Measurements from ENCODE around the gene CBY3. TPM values are rescaled to one million over a fixed set of nuclear protein-coding genes. Genes with fewer than 3 reads are reported as not detected.
A peak's percentile ranks its signal among the peaks of the same experiment; 100 is the strongest.
"Not testable (repeated sequence)": the region's sequence is repeated elsewhere in the genome, so short reads cannot be mapped to it uniquely, and the experiment has no call there.

CBY3 gene
- total RNA-seq, 1 donor from 2014 or later: not detected

- peaks cover 16% of the 10 kb centered on the region for H3K36me3 Mint-ChIP-seq (ENCODE audit: insufficient read depth)
- peaks cover 23% of the 10 kb centered on the region for H3K4me1 Mint-ChIP-seq (ENCODE audit: low read depth)
- no peaks in the 10 kb centered on the region for H3K9me3 Mint-ChIP-seq (ENCODE audit: low read depth)
- H3K27ac Mint-ChIP-seq: peak within 1 kb of the TSS; percentile 100
- no peak for TF ChIP-seq CTCF (IDR thresholded peaks at IDR 0.05; ENCODE audit: unreplicated experiment)
- H3K27me3 Mint-ChIP-seq: no peaks in the 10 kb centered on the region
- no peak for DNase-seq (ENCODE audit: low spot score, unreplicated experiment)
- peak within 1 kb of the TSS; percentile 98 for H3K4me3 Mint-ChIP-seq (ENCODE audit: low read depth)
Measured at GRCh38 chr5:179698935-179699615, 18.2 kb upstream of the CBY3 start, which contains the start of gene CANX. TSS of gene CANX (plus strand) at chr5:179698967. CDS start at chr5:179705682, 6,715 bp downstream.

GRCh38 chr5:179697993-179698934, 17.4 kb upstream of the CBY3 start:
- DNase-seq (ENCODE audit: low spot score, unreplicated experiment): peak; percentile 98
- H3K27ac Mint-ChIP-seq: peak overlapping the region; percentile 99
- peaks cover 17% of the 10 kb centered on the region for H3K4me1 Mint-ChIP-seq (ENCODE audit: low read depth)
- H3K36me3 Mint-ChIP-seq (ENCODE audit: insufficient read depth): peaks cover 8% of the 10 kb centered on the region
- H3K9me3 Mint-ChIP-seq (ENCODE audit: low read depth): no peaks in the 10 kb centered on the region
- no peak for TF ChIP-seq CTCF (IDR thresholded peaks at IDR 0.05; ENCODE audit: unreplicated experiment)
- no peaks in the 10 kb centered on the region for H3K27me3 Mint-ChIP-seq
- peak overlapping the region; percentile 98 for H3K4me3 Mint-ChIP-seq (ENCODE audit: low read depth)

- DNase-seq (ENCODE audit: low spot score, unreplicated experiment); H3K27me3 Mint-ChIP-seq; H3K36me3 Mint-ChIP-seq (ENCODE audit: insufficient read depth); H3K9me3 Mint-ChIP-seq (ENCODE audit: low read depth): not testable (repeated sequence)
- H3K4me3 Mint-ChIP-seq (ENCODE audit: low read depth): peak overlapping the region; percentile 98
- H3K4me1 Mint-ChIP-seq (ENCODE audit: low read depth): peaks cover 16% of the 10 kb centered on the region
- peak overlapping the region; percentile 99 for H3K27ac Mint-ChIP-seq
Measured at GRCh38 chr5:179697543-179697942, 16.7 kb upstream of the CBY3 start.

GRCh38 chr5:179697108-179697507, 16.3 kb upstream of the CBY3 start:
- no peak for TF ChIP-seq CTCF (IDR thresholded peaks at IDR 0.05; ENCODE audit: unreplicated experiment)
- DNase-seq (ENCODE audit: low spot score, unreplicated experiment): no peak
- Mint-ChIP-seq H3K4me3 (ENCODE audit: low read depth) (peak overlapping the region; percentile 98), H3K27me3 (no peaks in the 10 kb centered on the region), H3K27ac (peak overlapping the region; percentile 99), H3K4me1 (ENCODE audit: low read depth) (peaks cover 13% of the 10 kb centered on the region), H3K36me3 (ENCODE audit: insufficient read depth) (peaks cover 3% of the 10 kb centered on the region), H3K9me3 (ENCODE audit: low read depth) (no peaks in the 10 kb centered on the region)

- no peak for DNase-seq (ENCODE audit: low spot score, unreplicated experiment)
- Mint-ChIP-seq H3K36me3 (ENCODE audit: insufficient read depth) (peaks cover 1% of the 10 kb centered on the region), H3K27ac (no peak overlapping the region), H3K27me3 (no peaks in the 10 kb centered on the region), H3K9me3 (ENCODE audit: low read depth) (no peaks in the 10 kb centered on the region), H3K4me3 (ENCODE audit: low read depth) (no peak overlapping the region), H3K4me1 (ENCODE audit: low read depth) (peaks cover 13% of the 10 kb centered on the region)
- no peak for TF ChIP-seq CTCF (IDR thresholded peaks at IDR 0.05; ENCODE audit: unreplicated experiment)
Measured at GRCh38 chr5:179696603-179697002, 15.8 kb upstream of the CBY3 start.
